T-helper 1 cell (primary cell): ENCODE data around the gene PTPRN2.
A peak's percentile ranks its signal among the peaks of the same experiment; 100 is the strongest.
"Not testable (repeated sequence)": the region's sequence is repeated elsewhere in the genome, so short reads cannot be mapped to it uniquely, and the experiment has no call there.

ENCODE experiments used
- DNase-seq, 5 donors: peaks; one replicate each; pipeline ENCODE4 v3.0.0-alpha.2; 2012 to 2020

The PTPRN2 gene

GRCh38 chr7:158191671-158192070, 396.0 kb downstream of the PTPRN2 start:
- DNase-seq = no peak

- DNase-seq = no peak
These were observed 396.9 kb downstream of the PTPRN2 start for GRCh38 chr7:158190756-158191155.

- DNase-seq = no peak
These were observed 398.9 kb downstream of the PTPRN2 start for GRCh38 chr7:158188676-158189075.

- DNase-seq = no peak
These were observed 400.0 kb downstream of the PTPRN2 start for GRCh38 chr7:158187694-158187994.

GRCh38 chr7:158186864-158187693, 400.5 kb downstream of the PTPRN2 start:
- no peak for DNase-seq

GRCh38 chr7:158186406-158186805, 401.2 kb downstream of the PTPRN2 start:
- DNase-seq = no peak

GRCh38 chr7:158185653-158186052, 402.0 kb downstream of the PTPRN2 start:
- DNase-seq = no peak

- no peak for DNase-seq
These were observed 404.2 kb downstream of the PTPRN2 start for GRCh38 chr7:158183431-158183830.

GRCh38 chr7:158176561-158177173, 411.0 kb downstream of the PTPRN2 start:
- no peak for DNase-seq

GRCh38 chr7:158175779-158176178, 411.8 kb downstream of the PTPRN2 start:
- no peak for DNase-seq

GRCh38 chr7:158174947-158175346, 412.7 kb downstream of the PTPRN2 start:
- no peak for DNase-seq

- DNase-seq = no peak
These were observed 420.2 kb downstream of the PTPRN2 start for GRCh38 chr7:158167373-158167772.

GRCh38 chr7:158166386-158167340, 421.0 kb downstream of the PTPRN2 start:
- no peak for DNase-seq

- DNase-seq = no peak
These were observed 421.9 kb downstream of the PTPRN2 start for GRCh38 chr7:158165711-158166110.

GRCh38 chr7:158164101-158165095, 423.2 kb downstream of the PTPRN2 start:
- DNase-seq = no peak

GRCh38 chr7:158161194-158161593, 426.4 kb downstream of the PTPRN2 start:
- no peak for DNase-seq

GRCh38 chr7:158160199-158160598, 427.4 kb downstream of the PTPRN2 start:
- no peak for DNase-seq

- no peak for DNase-seq
These were observed 430.2 kb downstream of the PTPRN2 start for GRCh38 chr7:158157460-158157859.

GRCh38 chr7:158151273-158151672, 436.4 kb downstream of the PTPRN2 start:
- DNase-seq = peak in 4 of 5 donors; percentile 3 to 58 (median 24)

GRCh38 chr7:158150234-158150633, 437.4 kb downstream of the PTPRN2 start:
- no peak for DNase-seq

GRCh38 chr7:158147431-158147830, 440.2 kb downstream of the PTPRN2 start:
- DNase-seq = not testable (repeated sequence)

- no peak for DNase-seq
These were observed 442.3 kb downstream of the PTPRN2 start for GRCh38 chr7:158145370-158145769.
